GM12891 (cell line): ENCODE measurements around the gene ATG7.

Experiments used
- POLR2A ChIP-seq: IDR thresholded peaks from 2 replicates; pipeline ENCODE4 v1.6.1; 2011; ENCODE audit warnings: low read depth, low read length, control low read depth
- POLR2AphosphoS5 ChIP-seq: IDR thresholded peaks from 2 replicates; pipeline ENCODE4 v1.6.1; 2011; ENCODE audit warnings: low read depth, low read length, control low read depth
- POU2F2 ChIP-seq: IDR thresholded peaks from 2 replicates; pipeline ENCODE4 v1.6.1; 2011; ENCODE audit warnings: low read depth, mild to moderate bottlenecking, control low read depth, low read length, moderate library complexity
- SPI1 ChIP-seq: IDR thresholded peaks from 2 replicates; pipeline ENCODE4 v1.6.1; 2011; ENCODE audit warnings: low read depth, low read length, control low read depth
- TAF1 ChIP-seq: IDR thresholded peaks from 2 replicates; pipeline ENCODE4 v1.6.1; 2011; ENCODE audit warnings: low read depth, low read length, control low read depth

DNA sequence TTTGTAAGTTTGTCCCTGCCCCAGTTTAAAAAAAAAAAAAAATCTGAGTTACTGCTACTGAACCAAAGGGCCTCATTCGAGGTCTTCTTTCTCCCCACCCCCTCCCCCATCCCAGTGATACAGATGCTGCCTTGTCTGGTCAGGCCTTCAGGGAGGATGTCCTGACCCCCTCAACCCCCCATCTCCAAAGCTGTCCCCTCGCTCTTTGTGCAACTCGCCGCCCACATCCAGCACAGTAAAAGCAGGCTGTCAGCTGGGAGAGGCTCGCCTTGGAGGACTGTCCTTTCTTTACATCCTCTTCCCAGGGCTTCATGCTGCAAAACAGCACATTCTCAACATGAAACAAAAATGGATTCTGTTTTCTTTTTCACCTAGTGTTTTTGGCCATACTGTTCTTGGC is 238.2 kb downstream of the ATG7 start:
- TF ChIP-seq POLR2A (no peak), POLR2AphosphoS5 (no peak), TAF1 (no peak), SPI1 (no peak), POU2F2 (no peak)
